Endometrial microvascular endothelial cells (primary cell): ENCODE measurements around the gene CCNH. TPM values are rescaled to one million over a fixed set of nuclear protein-coding genes. Genes with fewer than 3 reads are reported as not detected.

Source experiments
- in situ Hi-C: cut with HindIII; loops from 2 replicates; pipeline ENCODE4 v1.10.0; 2017; ENCODE audit warnings: low sequenced_read_pairs, low pct_unique_long_range_greater_than_20kb; ENCODE audit errors: inconsistent ontology term
- total RNA-seq: library from RNA; depleted of rRNA; stranded (reverse); fragments of >200 nt; gene quantifications from one replicate; pipeline ENCODE4 v1.2.3, GENCODE V29; 2015; ENCODE audit errors: inconsistent ontology term

CCNH gene
- total RNA-seq, 1 donor from 2014 or later, result 89.5 TPM

- in situ Hi-C loops, result no loop called here
Measured at GRCh38 chr5:87372705-87373104, 40.0 kb downstream of the CCNH start.

- in situ Hi-C loops, result no loop called here
Measured at GRCh38 chr5:87369431-87369830, 43.3 kb downstream of the CCNH start.

- in situ Hi-C loops, result no loop called here
Measured at GRCh38 chr5:87368601-87369000, 44.1 kb downstream of the CCNH start.

- in situ Hi-C loops, result no loop called here
Measured at GRCh38 chr5:87367243-87367642, 45.5 kb downstream of the CCNH start.

GRCh38 chr5:87361536-87362213 lies 51.1 kb downstream of the CCNH start:
- in situ Hi-C loops, result no loop called here

- in situ Hi-C loops, result no loop called here
Measured at GRCh38 chr5:87361031-87361445, 51.7 kb downstream of the CCNH start.

GRCh38 chr5:87360132-87360531 lies 52.6 kb downstream of the CCNH start:
- in situ Hi-C loops, result no loop called here

GRCh38 chr5:87359106-87359505 lies 53.6 kb downstream of the CCNH start:
- in situ Hi-C loops, result no loop called here

GRCh38 chr5:87354496-87354895 lies 58.2 kb downstream of the CCNH start:
- in situ Hi-C loops, result no loop called here

GRCh38 chr5:87347841-87348240 lies 64.9 kb downstream of the CCNH start:
- in situ Hi-C loops, result no loop called here

- in situ Hi-C loops, result no loop called here
Measured at GRCh38 chr5:87347272-87347671, 65.5 kb downstream of the CCNH start.

Other genes with a start within 250 kb of the CCNH start
- gene RASA1, start 145.0 kb downstream of the CCNH start, total RNA-seq, result 43.6 TPM